Endodermal cell (in vitro differentiated cells): ENCODE measurements around the gene FGF14. TPM values are rescaled to one million over a fixed set of nuclear protein-coding genes. Genes with fewer than 3 reads are reported as not detected.
A peak's percentile ranks its signal among the peaks of the same experiment; 100 is the strongest.

ENCODE experiments used
- DNase-seq: peaks from one replicate; pipeline ENCODE4 v3.0.0-alpha.2; 2017
- H3K27ac ChIP-seq: 2 replicates; pipeline ENCODE4 v1.5.1; 2013; ENCODE audit warnings: mild to moderate bottlenecking, low read depth, low read length, moderate library complexity
- H3K27me3 ChIP-seq: 2 replicates; pipeline ENCODE4 v1.6.1; 2013; ENCODE audit warnings: mild to moderate bottlenecking, low read length, moderate library complexity; ENCODE audit not compliant: insufficient read depth, control insufficient read depth, poor library complexity, severe bottlenecking
- H3K36me3 ChIP-seq: 2 replicates; pipeline ENCODE4 v1.7.0; 2013; ENCODE audit warnings: mild to moderate bottlenecking, low read length, moderate library complexity; ENCODE audit not compliant: control insufficient read depth, insufficient read depth
- H3K4me1 ChIP-seq: one replicate; pipeline ENCODE4 v1.7.0; 2013; ENCODE audit warnings: low read length; ENCODE audit not compliant: control insufficient read depth, insufficient read depth
- H3K4me3 ChIP-seq: 2 replicates; pipeline ENCODE4 v1.5.1; 2013; ENCODE audit warnings: mild to moderate bottlenecking, low read length, moderate library complexity
- H3K9ac ChIP-seq: 2 replicates; pipeline ENCODE4 v1.6.1; 2013; ENCODE audit warnings: mild to moderate bottlenecking, low read length, moderate library complexity; ENCODE audit not compliant: poor library complexity, severe bottlenecking; ENCODE audit errors: extremely low read depth
- H3K9me3 ChIP-seq: 2 replicates; pipeline ENCODE4 v1.6.1; 2013; ENCODE audit warnings: mild to moderate bottlenecking, low read length, moderate library complexity; ENCODE audit not compliant: control insufficient read depth
- H3K27ac Mint-ChIP-seq: 2 replicates; pipeline ENCODE4 v1.8.0; 2020; ENCODE audit warnings: mixed read lengths
- H3K27me3 Mint-ChIP-seq: 2 replicates; pipeline ENCODE4 v1.8.0; 2021; ENCODE audit warnings: mild to moderate bottlenecking, mixed read lengths; ENCODE audit not compliant: insufficient read depth
- H3K36me3 Mint-ChIP-seq: 2 replicates; pipeline ENCODE4 v1.8.0; 2020; ENCODE audit warnings: low read depth, mixed read lengths
- H3K4me1 Mint-ChIP-seq: 2 replicates; pipeline ENCODE4 v1.8.0; 2020; ENCODE audit warnings: mixed read lengths
- H3K4me3 Mint-ChIP-seq: 2 replicates; pipeline ENCODE4 v1.8.0; 2020; ENCODE audit warnings: mild to moderate bottlenecking, moderate library complexity, mixed read lengths
- H3K9me3 Mint-ChIP-seq: 2 replicates; pipeline ENCODE4 v1.8.0; 2020; ENCODE audit warnings: mild to moderate bottlenecking, mixed read lengths
- WGBS, 2 experiments: methylation state at CpG; one replicate each; pipeline versions ENCODE4 v1.1.5 to v1.1.7; 2013; ENCODE audit warnings: missing lambda C conversion rate in 2 of 2, mixed read lengths in 1 of 2; ENCODE audit not compliant: insufficient coverage in 1 of 2, insufficient read length in 1 of 2; 5-methylcytosine and 5-hydroxymethylcytosine counted together
- total RNA-seq, 2 donors: library from RNA; stranded (reverse); fragmentation: NEBNext Ultra II Directional in 1 of 2; extraction: Animal tissue kit (Norgen Biotek cat#: 25700) in 1 of 2; gene quantifications; 2 replicates in 1 of 2; 3 replicates in 1 of 2; pipeline ENCODE4 v1.2.1, GENCODE V29; 2021
- TF ChIP-seq, protein P1 (sequence below): fragments of 200-600 bp; sonication (generic); conservative IDR thresholded peaks from 2 replicates; pipeline ENCODE4 v1.5.0; 2021; ENCODE audit warnings: antibody characterized with exemption, mild to moderate bottlenecking

The FGF14 gene
- total RNA-seq, 2 donors from 2014 or later = 0.15 to 0.26 TPM

DNA sequence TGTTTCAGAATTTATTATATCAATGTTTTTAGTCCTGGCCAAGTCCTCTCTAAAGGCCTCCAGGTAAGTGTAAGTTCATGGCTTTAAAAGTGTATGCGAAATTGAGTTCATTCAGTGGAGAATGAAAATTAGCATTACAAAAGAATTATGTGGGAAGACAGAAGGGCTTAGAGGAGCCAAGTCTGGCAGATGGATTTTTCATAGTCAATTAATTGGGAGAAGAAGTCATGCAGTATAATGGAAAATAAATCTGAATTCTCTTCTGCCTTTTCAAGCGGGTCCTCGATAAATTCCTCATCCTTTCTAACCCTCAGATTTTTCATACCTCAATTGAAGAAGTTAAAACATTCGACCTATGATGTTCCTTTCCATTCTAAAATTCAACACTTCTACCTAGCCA lies 555.1 kb downstream of the FGF14 start:
- Histone ChIP-seq H3K36me3 (no peaks in the 10 kb centered on the region), H3K9ac (no peak overlapping the region), H3K27ac (no peak overlapping the region), H3K4me1 (peaks cover 2% of the 10 kb centered on the region), H3K27me3 (peaks cover 10% of the 10 kb centered on the region), H3K4me3 (no peak overlapping the region), H3K9me3 (no peaks in the 10 kb centered on the region)
- Mint-ChIP-seq H3K27me3 (peaks cover 8% of the 10 kb centered on the region), H3K27ac (no peak overlapping the region), H3K36me3 (no peaks in the 10 kb centered on the region), H3K4me1 (peaks cover 34% of the 10 kb centered on the region), H3K4me3 (no peak overlapping the region), H3K9me3 (no peaks in the 10 kb centered on the region)
- 86 to 90% methylated on average over 3 to 4 of the region's 4 CpGs for WGBS, 2 experiments
- TF ChIP-seq, protein P1, sequence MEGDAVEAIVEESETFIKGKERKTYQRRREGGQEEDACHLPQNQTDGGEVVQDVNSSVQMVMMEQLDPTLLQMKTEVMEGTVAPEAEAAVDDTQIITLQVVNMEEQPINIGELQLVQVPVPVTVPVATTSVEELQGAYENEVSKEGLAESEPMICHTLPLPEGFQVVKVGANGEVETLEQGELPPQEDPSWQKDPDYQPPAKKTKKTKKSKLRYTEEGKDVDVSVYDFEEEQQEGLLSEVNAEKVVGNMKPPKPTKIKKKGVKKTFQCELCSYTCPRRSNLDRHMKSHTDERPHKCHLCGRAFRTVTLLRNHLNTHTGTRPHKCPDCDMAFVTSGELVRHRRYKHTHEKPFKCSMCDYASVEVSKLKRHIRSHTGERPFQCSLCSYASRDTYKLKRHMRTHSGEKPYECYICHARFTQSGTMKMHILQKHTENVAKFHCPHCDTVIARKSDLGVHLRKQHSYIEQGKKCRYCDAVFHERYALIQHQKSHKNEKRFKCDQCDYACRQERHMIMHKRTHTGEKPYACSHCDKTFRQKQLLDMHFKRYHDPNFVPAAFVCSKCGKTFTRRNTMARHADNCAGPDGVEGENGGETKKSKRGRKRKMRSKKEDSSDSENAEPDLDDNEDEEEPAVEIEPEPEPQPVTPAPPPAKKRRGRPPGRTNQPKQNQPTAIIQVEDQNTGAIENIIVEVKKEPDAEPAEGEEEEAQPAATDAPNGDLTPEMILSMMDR = no peak
- no peak for DNase-seq

DNA sequence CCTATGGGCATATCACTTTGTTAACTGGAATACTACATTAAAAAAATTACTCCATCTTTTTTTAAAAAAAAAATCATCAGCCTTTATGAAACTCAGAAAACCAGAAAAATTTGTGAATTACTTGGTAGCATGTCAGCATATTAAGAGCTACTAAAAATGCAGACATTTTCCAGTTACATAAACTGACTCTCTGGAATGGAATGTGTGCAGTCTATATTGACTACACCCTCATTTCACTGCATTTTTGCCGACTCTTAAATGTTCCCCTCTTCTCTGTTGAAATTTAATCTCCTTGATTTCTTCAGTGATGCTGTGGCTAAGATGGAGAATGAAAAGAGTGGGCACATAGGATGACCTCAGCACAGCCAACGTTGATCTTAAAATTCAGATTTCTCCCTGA lies 555.6 kb downstream of the FGF14 start:
- H3K36me3 ChIP-seq = no peaks in the 10 kb centered on the region
- Mint-ChIP-seq H3K36me3 (no peaks in the 10 kb centered on the region), H3K4me1 (peaks cover 36% of the 10 kb centered on the region), H3K4me3 (no peak overlapping the region), H3K9me3 (no peaks in the 10 kb centered on the region), H3K27me3 (peaks cover 8% of the 10 kb centered on the region), H3K27ac (no peak overlapping the region)
- 91 to 93% methylated on average over 1 to 2 of the region's 2 CpGs for WGBS, 2 experiments
- TF ChIP-seq, protein P1 = no peak
- DNase-seq = no peak
- no peak overlapping the region for H3K4me3 ChIP-seq
- H3K4me1 ChIP-seq = peaks cover 2% of the 10 kb centered on the region
- H3K27me3 ChIP-seq = peaks cover 10% of the 10 kb centered on the region
- no peak overlapping the region for H3K9ac ChIP-seq
- no peak overlapping the region for H3K27ac ChIP-seq
- no peaks in the 10 kb centered on the region for H3K9me3 ChIP-seq

DNA sequence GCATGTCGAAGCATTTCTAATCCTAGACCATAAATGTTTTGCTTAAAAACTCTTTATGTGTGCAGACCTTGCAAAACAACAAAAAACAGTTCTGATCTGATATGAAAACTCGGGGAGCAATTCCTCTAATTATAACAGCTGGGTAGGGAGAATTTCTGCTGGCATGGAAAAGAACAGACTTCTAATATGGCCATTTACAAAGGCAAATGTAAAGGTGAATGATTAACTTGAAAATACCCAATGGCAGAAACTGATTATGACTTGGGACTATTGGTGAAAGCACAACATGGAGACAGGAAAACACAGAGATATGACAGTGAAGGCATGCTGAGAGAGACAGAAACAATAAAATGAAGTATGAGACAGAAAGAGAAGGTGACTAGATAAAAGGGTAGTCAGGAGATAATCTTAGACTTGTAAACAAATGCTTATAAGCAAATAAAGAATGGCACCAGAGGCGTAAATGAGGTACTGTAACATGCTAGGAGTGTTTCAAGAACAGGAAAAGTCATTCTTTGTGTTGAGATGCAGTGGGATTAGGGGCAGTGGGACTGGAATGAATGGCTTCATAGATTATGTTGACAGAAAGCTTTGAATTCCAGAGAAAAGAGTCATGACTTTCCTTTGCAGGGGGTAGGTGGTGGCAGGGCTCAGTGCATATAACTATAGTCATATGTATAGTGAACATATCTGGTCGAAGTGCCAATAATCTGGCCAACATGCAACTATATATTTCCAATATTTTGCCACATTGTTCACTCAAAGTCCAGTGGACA lies 556.4 kb downstream of the FGF14 start:
- Mint-ChIP-seq H3K4me3 (no peak overlapping the region), H3K4me1 (peaks cover 36% of the 10 kb centered on the region), H3K9me3 (no peaks in the 10 kb centered on the region), H3K36me3 (no peaks in the 10 kb centered on the region), H3K27ac (no peak overlapping the region), H3K27me3 (peaks cover 8% of the 10 kb centered on the region)
- no peak overlapping the region for H3K27ac ChIP-seq
- TF ChIP-seq, protein P1 = no peak
- H3K9me3 ChIP-seq = no peaks in the 10 kb centered on the region
- no peak overlapping the region for H3K9ac ChIP-seq
- H3K36me3 ChIP-seq = no peaks in the 10 kb centered on the region
- H3K4me1 ChIP-seq = peaks cover 2% of the 10 kb centered on the region
- H3K27me3 ChIP-seq = peaks cover 10% of the 10 kb centered on the region
- DNase-seq = peak; percentile 66
- 36 to 78% methylated on average over 2 to 4 of the region's 4 CpGs for WGBS, 2 experiments
- peak overlapping the region; percentile 52 for H3K4me3 ChIP-seq
